Activated CD4-positive, alpha-beta T cell treated with anti-CD3 and anti-CD28 coated beads, Interleukin-2, amount 50 U/mL, for 48 hours (primary cell): ENCODE data around the gene TRIM33.
A peak's percentile ranks its signal among the peaks of the same experiment; 100 is the strongest.

Experiments
- DNase-seq, 2 experiments: peaks; one replicate each; pipeline ENCODE4 v3.0.0-alpha.2; 2020

The TRIM33 gene

DNA sequence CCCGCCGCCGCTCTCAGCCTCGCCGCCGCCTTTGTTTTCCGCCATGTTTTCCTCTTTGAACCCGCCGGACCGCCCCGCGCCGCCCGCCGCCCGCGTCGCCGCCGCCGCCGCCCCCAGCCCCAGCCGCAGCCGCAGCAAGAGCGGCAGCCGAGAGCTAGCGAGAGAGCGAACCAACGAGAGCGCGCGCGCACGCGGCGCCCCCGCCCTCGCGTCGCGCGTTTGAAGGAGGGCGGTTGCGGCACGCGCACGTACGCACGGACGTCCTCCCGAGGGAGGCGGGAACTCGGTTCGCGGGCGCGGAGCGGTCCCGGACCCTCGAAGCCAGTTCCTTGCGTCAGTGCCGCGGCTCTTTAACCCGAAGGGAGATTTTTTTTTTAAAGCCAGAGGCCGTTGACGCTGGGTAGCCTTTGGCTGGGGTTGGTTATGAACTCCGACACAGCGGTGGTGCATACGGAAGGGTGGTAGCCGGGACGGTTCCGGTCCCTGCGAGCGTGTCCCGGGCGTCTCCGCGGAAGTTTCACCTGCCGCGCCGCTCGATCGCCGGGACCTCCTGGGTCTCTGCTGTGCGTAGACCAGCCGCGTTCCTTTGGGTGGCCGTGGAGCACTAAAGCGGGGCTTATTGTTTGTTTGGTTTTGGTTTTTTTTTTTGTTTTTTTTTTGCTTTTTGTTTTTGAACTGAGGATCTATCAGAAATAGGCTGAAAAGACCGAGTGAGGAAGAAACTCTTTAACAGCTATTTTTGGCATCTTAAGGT, at the start of gene TRIM33:
TSS of gene TRIM33 (minus strand) at position 172 of the 754 bp plus-strand sequence. CDS start at position 45, 127 bp downstream.
- peak; percentile 89 to 91 for DNase-seq

- DNase-seq, result no peak
Observed at GRCh38 chr1:114559356-114559755, 48.4 kb upstream of the TRIM33 start.

- DNase-seq, result no peak
Observed at GRCh38 chr1:114558544-114558943, 47.5 kb upstream of the TRIM33 start.

DNA sequence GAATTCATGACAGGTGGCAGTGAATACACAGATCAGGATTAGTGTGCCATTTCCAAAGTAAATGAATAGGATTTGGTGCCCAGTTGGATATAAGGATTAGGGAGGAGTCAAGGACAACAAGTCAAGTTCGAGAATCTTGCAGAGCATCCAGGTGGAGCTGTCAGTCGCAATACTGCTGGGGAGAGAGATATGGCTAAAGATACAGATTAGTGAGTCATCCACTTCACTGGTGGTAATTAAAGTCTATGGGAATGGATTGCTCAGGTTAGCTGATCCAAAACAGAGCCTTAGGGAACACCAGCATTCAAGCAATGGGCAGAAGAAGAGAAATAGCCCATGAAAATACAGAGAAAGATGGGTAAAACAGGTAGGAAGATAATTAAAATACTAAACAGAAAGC, 43.6 kb upstream of the TRIM33 start:
- no peak for DNase-seq

GRCh38 chr1:114552106-114552639, 41.2 kb upstream of the TRIM33 start:
- DNase-seq, result no peak

- DNase-seq, result no peak
Observed at GRCh38 chr1:114551400-114551799, 40.4 kb upstream of the TRIM33 start.

- no peak for DNase-seq
Observed at GRCh38 chr1:114550336-114550735, 39.3 kb upstream of the TRIM33 start.

DNA sequence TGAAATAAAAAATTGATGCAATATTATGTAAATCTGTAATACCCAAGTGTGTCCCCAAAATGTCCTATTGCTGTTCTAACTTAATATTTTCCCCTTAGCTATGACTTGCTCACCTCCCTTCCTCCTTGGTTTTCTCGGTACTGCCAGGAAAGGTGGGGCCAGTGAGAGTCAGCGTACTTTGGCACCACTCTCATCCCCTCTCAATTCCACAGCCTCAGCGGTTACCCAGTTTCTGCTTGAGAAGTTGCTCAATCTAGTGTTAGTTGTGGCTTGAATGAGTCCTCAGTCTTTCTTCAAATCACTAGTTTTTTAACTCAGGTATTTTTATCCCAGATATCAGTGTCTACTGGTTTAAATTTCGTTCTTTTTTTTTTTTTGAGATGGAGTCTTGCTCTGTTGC, 38.1 kb upstream of the TRIM33 start:
- DNase-seq, result no peak

DNA sequence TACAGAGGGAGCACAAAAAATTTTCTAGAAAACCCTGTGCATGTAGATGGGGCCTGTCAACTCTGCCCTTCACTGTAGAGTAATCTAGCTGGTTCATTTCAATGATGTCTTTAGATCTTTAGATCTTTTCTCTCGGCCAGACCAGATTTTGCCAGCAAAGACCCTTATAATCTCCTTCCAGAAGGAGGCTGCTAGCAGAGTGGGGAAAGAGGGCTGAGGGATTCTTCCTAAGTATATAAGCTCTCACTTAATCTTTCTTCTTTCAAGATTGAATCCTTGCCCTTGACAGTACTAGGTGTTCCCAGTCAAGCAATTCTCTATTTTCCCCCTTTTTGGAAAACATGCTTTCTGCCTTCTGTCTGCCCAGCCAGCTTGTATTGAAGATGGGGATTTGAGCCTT, 36.1 kb upstream of the TRIM33 start:
- no peak for DNase-seq

DNA sequence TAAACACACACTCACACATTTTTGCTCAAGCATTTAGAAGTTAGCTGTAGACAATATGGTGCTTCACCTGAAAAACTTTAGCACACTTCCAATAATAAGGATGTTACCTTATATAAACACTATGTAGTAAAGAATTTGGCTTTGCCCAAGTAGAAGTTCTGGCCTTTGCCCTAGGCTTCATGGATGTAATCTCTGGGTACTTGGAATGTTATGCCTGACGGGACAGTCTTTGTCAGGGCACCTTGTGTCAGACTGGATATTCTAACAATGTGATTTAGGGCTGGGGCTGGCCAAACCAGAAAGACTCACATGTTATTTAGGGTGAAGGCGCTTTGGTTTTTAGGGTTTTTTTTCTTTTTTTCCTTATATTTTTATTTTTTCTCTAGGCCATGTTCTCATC, 34.8 kb upstream of the TRIM33 start:
- no peak for DNase-seq

GRCh38 chr1:114545315-114545714, 34.3 kb upstream of the TRIM33 start:
- no peak for DNase-seq

- no peak for DNase-seq
Observed at GRCh38 chr1:114540821-114541220, 29.8 kb upstream of the TRIM33 start.

DNA sequence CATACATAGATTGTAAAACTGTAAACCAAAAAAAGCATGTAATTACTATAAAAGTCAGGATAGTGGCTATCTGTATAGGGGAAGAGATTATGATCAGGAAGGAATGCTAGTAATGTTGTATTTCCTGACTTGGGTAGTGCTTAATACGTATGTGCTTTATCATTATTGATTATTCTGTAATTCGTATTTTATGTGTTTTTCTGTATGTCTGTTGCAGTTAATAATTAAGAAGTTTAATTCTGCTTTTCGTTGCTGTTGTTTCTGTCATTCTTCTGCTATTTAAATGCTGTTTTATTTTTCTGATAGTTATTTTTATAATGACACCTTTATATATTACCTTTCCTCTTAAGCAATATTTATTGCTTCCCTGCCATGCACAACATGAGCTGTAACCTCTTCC, 29.3 kb upstream of the TRIM33 start:
- no peak for DNase-seq

DNA sequence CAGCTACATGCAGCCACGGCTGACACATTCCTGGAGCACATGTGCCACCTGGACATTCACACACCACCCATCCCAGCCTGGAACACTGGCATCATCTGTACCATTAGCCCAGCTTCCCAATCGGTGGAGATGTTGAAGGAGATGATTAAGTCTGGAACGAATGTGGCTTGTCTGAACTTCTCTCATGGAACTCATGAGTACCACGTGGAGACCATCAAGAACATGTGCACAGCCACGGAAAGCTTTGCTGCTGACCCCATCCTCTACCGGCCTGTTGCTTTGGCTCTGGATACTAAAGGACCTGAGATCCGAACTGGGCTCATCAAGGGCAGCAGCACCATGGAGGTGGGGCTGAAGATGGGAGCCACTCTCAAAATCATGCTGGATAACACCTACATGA, 25.0 kb upstream of the TRIM33 start:
- DNase-seq, result no peak

DNA sequence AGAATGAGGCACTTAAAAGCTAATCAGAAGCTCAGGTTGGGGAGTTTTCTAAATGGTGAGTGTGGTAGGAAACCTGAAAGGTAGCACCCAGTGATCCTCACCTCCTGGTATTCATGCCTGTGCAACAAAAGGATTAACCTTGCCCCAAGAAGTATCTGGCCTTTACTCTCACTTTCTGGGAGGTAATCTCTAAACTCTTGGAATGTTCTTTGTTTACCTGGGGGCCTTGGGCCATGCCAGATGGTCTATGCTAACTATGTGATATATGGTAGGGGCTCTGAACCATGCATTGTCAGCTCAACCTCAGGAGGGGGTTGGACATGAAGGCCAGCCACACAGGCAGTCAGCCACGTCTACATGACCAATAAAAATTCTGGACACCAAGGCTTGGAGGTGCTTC, 24.4 kb upstream of the TRIM33 start:
- DNase-seq, result no peak

DNA sequence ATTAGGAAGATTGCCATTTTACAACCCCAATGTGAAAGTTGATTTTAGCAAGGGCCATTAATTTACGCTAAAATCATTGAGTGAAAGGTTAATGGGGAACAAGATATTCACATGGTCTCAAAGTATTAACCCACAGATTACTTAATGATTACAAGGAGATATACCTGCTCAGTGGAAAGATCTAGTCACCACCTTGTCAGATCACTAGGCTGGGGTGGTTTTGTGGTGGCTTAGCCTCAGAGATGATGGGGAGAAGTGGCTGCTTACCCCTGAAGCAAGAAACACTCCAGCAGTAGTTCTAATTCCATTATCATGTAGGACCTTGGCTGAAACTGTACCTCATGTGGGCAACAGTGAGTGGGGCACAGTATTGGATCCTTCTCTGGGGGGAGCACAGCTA, 20.1 kb upstream of the TRIM33 start:
- no peak for DNase-seq

DNA sequence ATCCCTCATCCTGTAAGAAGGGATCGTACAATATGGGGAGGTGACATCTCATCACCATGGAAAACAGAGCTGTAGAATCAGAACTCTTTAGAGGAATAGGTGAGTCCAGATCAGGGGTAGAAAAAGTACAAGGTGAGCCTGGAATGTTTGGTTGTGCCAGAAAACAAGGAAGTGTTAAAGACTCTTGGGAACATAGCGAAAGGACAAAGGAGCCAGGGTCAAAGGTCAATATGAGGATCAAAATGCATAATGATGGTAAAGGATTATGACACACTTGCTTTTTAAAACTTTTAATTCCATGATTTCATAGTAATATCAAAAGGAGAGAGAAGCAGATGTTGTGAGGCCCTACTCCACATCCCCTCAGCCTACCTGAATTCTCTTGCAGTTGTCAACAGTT, 19.2 kb upstream of the TRIM33 start:
- DNase-seq, result no peak

- no peak for DNase-seq
Observed at GRCh38 chr1:114524944-114525343, 13.9 kb upstream of the TRIM33 start.

DNA sequence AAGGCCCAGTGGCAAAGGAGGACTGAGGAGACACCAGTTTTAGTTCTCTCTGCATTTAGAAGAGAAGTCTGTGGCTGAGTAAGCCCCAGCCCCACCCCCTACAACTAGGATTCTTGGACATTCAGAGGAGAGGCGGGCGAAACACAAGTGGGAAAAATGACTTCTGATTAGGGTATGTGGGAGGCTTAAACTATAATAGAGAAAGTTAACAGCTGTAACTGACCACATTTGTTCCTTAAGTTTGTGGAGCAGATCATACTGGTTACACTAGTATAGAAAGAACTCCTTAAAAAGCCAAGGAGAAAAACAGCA, 11.2 kb upstream of the TRIM33 start:
- no peak for DNase-seq

DNA sequence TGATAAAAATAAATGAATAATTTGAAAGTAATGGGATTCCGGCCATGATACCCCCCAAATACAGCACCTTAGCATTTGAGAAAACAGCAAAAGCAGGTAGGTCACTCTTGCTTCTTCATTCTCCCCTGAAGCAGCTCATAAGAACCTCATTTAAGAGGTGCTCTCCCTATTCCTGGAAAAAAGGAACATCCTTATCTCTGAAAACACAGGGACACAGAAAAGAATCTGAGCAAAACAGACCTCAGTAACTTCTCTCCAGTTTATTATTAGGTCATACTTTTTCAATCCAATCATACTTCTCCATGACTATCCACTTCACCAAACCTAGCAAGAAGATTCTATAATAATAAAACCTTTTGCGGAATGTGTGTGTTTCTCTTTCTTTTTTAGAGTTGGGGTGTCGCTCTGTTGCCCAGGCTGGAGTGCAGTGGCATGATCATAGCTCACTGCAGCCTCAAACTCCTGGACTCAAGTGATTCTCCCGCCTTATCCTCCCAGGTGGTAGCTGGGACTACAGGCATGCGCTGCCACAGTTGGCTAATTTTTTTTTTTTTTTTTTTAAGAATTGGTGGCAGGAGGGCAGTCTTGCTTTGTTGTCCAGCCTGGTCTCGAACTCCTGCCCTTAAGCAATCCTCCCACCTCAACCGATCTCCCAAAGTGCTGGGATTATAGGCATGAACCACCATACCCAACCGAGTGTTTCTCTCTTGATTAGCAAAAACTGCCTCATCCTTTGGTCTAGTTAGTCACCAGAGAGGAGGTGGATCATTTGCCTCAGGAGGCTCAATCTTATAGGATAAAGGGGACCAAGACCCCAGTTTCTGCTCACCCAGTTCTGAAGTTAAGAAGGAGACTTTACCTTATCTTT, 10.6 kb upstream of the TRIM33 start:
- DNase-seq, result no peak

- DNase-seq, result no peak
Observed at GRCh38 chr1:114517348-114517747, 6.3 kb upstream of the TRIM33 start.

GRCh38 chr1:114512595-114513280, 1.7 kb upstream of the TRIM33 start:
- no peak for DNase-seq

- DNase-seq, result peak; percentile 39 to 44
Observed at GRCh38 chr1:114510274-114511031, 550 bp downstream of the TRIM33 start.
